Endothelial cell of umbilical vein (primary cell): ENCODE results near the gene TDRD5. TPM values are rescaled to one million over a fixed set of nuclear protein-coding genes. Genes with fewer than 3 reads are reported as not detected.

Experiments
- BruUV-seq: library from RNA; stranded (reverse); fragments of 400-500 nt; replicated peaks from 2 replicates; lab custom pipeline; 2021; lab: Mats Ljungman, UMichigan
- CTCF ChIA-PET: fragments of 300-600, 350-600 bp; sonication (Branson Sonifier 250); formaldehyde crosslinking; loops from one replicate; lab custom pipeline; 2021; ENCODE audit warnings: antibody characterized with exemption, inconsistent platforms; lab: Charles Lee
- POLR2A ChIA-PET: fragments of 300-600, 350-600 bp; sonication (Branson Sonifier 250); formaldehyde crosslinking; loops from one replicate; lab custom pipeline; 2021; ENCODE audit warnings: antibody characterized with exemption, inconsistent platforms; lab: Charles Lee
- DNase-seq: peaks from one replicate; pipeline ENCODE4 v3.0.0-alpha.2; 2011; ENCODE audit warnings: low read depth, low spot score
- FAIRE-seq: peaks from 2 replicates; lab custom pipeline; 2011; peaks lifted over from hg19 to GRCh38; lab: Jason Lieb, UNC
- H2AFZ ChIP-seq: 2 replicates; pipeline ENCODE4 v1.6.0; 2012; ENCODE audit warnings: low read depth, low read length, control low read depth, inconsistent platforms
- H3K27ac ChIP-seq: 2 replicates; pipeline ENCODE4 v1.5.1; 2011; ENCODE audit warnings: low read depth, mild to moderate bottlenecking, control low read depth, low read length, moderate library complexity; ENCODE audit not compliant: insufficient read depth
- H3K27me3 ChIP-seq, 2 experiments: 2 replicates each; pipeline versions ENCODE4 v1.6.0 to v1.6.1; 2011; ENCODE audit warnings: low read length in 2 of 2, mixed read lengths in 1 of 2; ENCODE audit not compliant: control insufficient read depth in 2 of 2, insufficient read depth in 2 of 2
- H3K36me3 ChIP-seq, 2 experiments: 2 replicates in 1 of 2; 3 replicates in 1 of 2; pipeline ENCODE4 v1.5.1; 2011; ENCODE audit warnings: low read length in 2 of 2, mild to moderate bottlenecking in 1 of 2, moderate library complexity in 1 of 2; ENCODE audit not compliant: control insufficient read depth in 2 of 2, insufficient read depth in 2 of 2; ENCODE audit errors: extremely low read depth in 1 of 2
- H3K4me1 ChIP-seq: 3 replicates; pipeline ENCODE4 v1.5.1; 2011; ENCODE audit warnings: mild to moderate bottlenecking, low read length; ENCODE audit not compliant: control insufficient read depth, insufficient read depth; ENCODE audit errors: extremely low read depth
- H3K4me2 ChIP-seq: 2 replicates; pipeline ENCODE4 v1.6.1; 2011; ENCODE audit warnings: low read length, control low read depth, mixed read lengths; ENCODE audit not compliant: insufficient read depth
- H3K4me3 ChIP-seq, 3 experiments: fragments of 200-600 bp in 1 of 3; sonication (generic), shearing (Covaris generic) in 1 of 3; replicated peaks in 1 of 3; 2 replicates each; pipeline ENCODE4 v1.5.1; 2011 to 2016; ENCODE audit warnings: control low read depth in 3 of 3, low read length in 3 of 3, mild to moderate bottlenecking in 2 of 3, inconsistent platforms in 1 of 3, low read depth in 1 of 3, moderate library complexity in 1 of 3; ENCODE audit not compliant: insufficient read depth in 1 of 3
- H3K79me2 ChIP-seq: 2 replicates; pipeline ENCODE4 v1.6.0; 2012; ENCODE audit warnings: low read length, inconsistent platforms; ENCODE audit not compliant: control insufficient read depth, insufficient read depth
- H3K9ac ChIP-seq: replicated peaks from 2 replicates; pipeline ENCODE3; 2011; ENCODE audit warnings: low read length, control low read depth; ENCODE audit not compliant: insufficient read depth; ENCODE audit errors: extremely low read depth
- H3K9me1 ChIP-seq: replicated peaks from 3 replicates; pipeline ENCODE4 v1.6.0; 2011; ENCODE audit warnings: mild to moderate bottlenecking, low read length; ENCODE audit not compliant: control insufficient read depth, insufficient read depth; ENCODE audit errors: extremely low read depth
- H3K9me3 ChIP-seq: replicated peaks from 2 replicates; pipeline ENCODE4 v1.5.1; 2012; ENCODE audit warnings: low read length, inconsistent platforms; ENCODE audit not compliant: control insufficient read depth, insufficient read depth
- H4K20me1 ChIP-seq: replicated peaks from 2 replicates; pipeline ENCODE3; 2011; ENCODE audit warnings: mild to moderate bottlenecking, low read length; ENCODE audit not compliant: control insufficient read depth, insufficient read depth; ENCODE audit errors: extremely low read depth
- CTCF ChIP-seq, 2 donors: IDR thresholded peaks; 1 replicate in 1 of 2; 2 replicates in 1 of 2; pipeline ENCODE4 v1.5.1; 2011; ENCODE audit warnings: low read length in 2 of 2, mild to moderate bottlenecking in 2 of 2, moderate library complexity in 2 of 2, control low read depth in 1 of 2, inconsistent platforms in 1 of 2, low read depth in 1 of 2; ENCODE audit not compliant: insufficient read depth in 1 of 2; ENCODE audit errors: extremely low read depth in 1 of 2
- EZH2 ChIP-seq: IDR thresholded peaks from 2 replicates; pipeline ENCODE4 v1.6.1; 2012; ENCODE audit warnings: borderline replicate concordance, low read depth, mild to moderate bottlenecking, moderate library complexity, low read length, inconsistent platforms; ENCODE audit not compliant: severe bottlenecking
- FOS ChIP-seq: IDR thresholded peaks from 2 replicates; pipeline ENCODE4 v1.6.1; 2011; ENCODE audit warnings: mild to moderate bottlenecking, low read length, moderate library complexity, borderline replicate concordance; ENCODE audit not compliant: insufficient read depth
- GATA2 ChIP-seq: IDR thresholded peaks from 2 replicates; pipeline ENCODE4 v1.7.0; 2011; ENCODE audit warnings: low read depth, mild to moderate bottlenecking, moderate library complexity, mixed read lengths, low read length; ENCODE audit not compliant: insufficient read length, insufficient read depth
- JUN ChIP-seq: IDR thresholded peaks from 2 replicates; pipeline ENCODE4 v1.6.1; 2011; ENCODE audit warnings: borderline replicate concordance, low read depth; ENCODE audit not compliant: insufficient read length, insufficient read depth
- MAX ChIP-seq: IDR thresholded peaks from 2 replicates; pipeline ENCODE4 v1.6.1; 2011; ENCODE audit not compliant: insufficient read depth, insufficient read length
- MYC ChIP-seq: IDR thresholded peaks from one replicate; pipeline ENCODE4 v1.6.1; 2011; ENCODE audit warnings: mild to moderate bottlenecking, low read depth, low read length
- POLR2A ChIP-seq: IDR thresholded peaks from 2 replicates; pipeline ENCODE4 v1.6.1; 2012; ENCODE audit warnings: low read depth, mild to moderate bottlenecking, control low read depth, low read length
- POLR2AphosphoS5 ChIP-seq: IDR thresholded peaks from 2 replicates; pipeline ENCODE4 v1.6.1; 2012; ENCODE audit warnings: low read depth, mild to moderate bottlenecking, control low read depth, low read length, moderate library complexity; ENCODE audit not compliant: insufficient read depth
- dilution Hi-C: fragments of 300-500 bp; cut with MboI; formaldehyde crosslinking; loops from one replicate; pipeline ENCODE4 v1.15.0; 2019; ENCODE audit warnings: low sequenced_read_pairs; ENCODE audit not compliant: extremely low pct_ligation_motif_present
- intact Hi-C: fragments of 100-400 bp; cut with micrococcal nuclease; formaldehyde crosslinking; loops from one replicate; pipeline ENCODE4 v1.10.0; 2022
- polyA plus RNA-seq, 4 experiments: library from polyadenylated mRNA; depleted of rRNA in 3 of 4; stranded (reverse) in 3 of 4; unstranded in 1 of 4; fragments of >200 nt; gene quantifications; 2 replicates each; pipeline versions ENCODE4 v1.2.1 to v1.2.3, GENCODE V29; 2011 to 2012; ENCODE audit warnings: missing spikeins in 1 of 4
- total RNA-seq: library from RNA; stranded (reverse); gene quantifications from 2 replicates; pipeline ENCODE4 v1.2.3, GENCODE V29; 2021

The TDRD5 gene
- total and polyA plus RNA-seq, 2 donors (not counting 3 experiments of a cell fraction or from before 2014, with no cell fraction given): not detected

DNA sequence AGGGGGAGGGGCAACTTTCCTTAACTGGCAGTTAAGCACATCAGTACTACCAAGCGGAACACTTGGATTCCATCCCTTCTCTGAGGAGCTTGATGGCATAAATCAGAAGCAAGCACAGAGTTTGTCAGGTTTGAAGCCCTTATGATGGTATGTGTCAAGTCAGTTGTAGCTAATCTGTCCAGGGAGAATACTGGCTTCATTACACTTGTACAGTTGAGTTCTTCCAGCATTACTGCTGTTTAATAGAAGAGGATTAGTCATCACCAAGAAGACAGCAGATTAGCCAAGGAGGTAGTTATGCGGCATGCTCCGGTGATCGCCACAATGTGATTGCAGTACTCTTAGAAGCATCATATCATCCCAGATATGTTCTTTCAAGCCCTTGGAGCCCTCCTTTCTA, 2.1 kb upstream of the TDRD5 start:
- H3K4me3 ChIP-seq: no peak overlapping the region
- ChIA-PET POLR2A (no interaction called here), CTCF (interaction anchor here (0.9 kb wide), 1 partner anchor 8 kb away, joined by 3 read pairs; no protein-coding TSS in a partner anchor)
- H3K36me3 ChIP-seq: no peaks in the 10 kb centered on the region
- H4K20me1 ChIP-seq: no peaks in the 10 kb centered on the region
- intact Hi-C loops (no loop called here), dilution Hi-C loops (no loop called here)
- no peak overlapping the region for H3K4me2 ChIP-seq
- peaks cover 33 to 44% of the 10 kb centered on the region in 2 experiments for H3K27me3 ChIP-seq
- DNase-seq (no peak), FAIRE-seq (no peak)
- H3K27ac ChIP-seq: no peak overlapping the region
- no TSS peak for BruUV-seq
- H3K4me1 ChIP-seq: no peaks in the 10 kb centered on the region
- no peak overlapping the region for H2AFZ ChIP-seq
- H3K79me2 ChIP-seq: no peaks in the 10 kb centered on the region
- TF ChIP-seq FOS (no peak), JUN (no peak), GATA2 (no peak), EZH2 (no peak), CTCF (IDR thresholded peaks at IDR 0.05; ENCODE audit: extremely low read depth in 1 of 2, insufficient read depth in 1 of 2, low read depth in 1 of 2, low read length in 2 of 2) (no peak), MAX (no peak), POLR2A (no peak), POLR2AphosphoS5 (no peak), MYC (no peak)
- H3K9me1 ChIP-seq: no peaks in the 10 kb centered on the region
- no peaks in the 10 kb centered on the region for H3K9me3 ChIP-seq
- no peak overlapping the region for H3K9ac ChIP-seq
